CD14-positive monocyte (primary cell): ENCODE data around the gene SIX5. TPM values are rescaled to one million over a fixed set of nuclear protein-coding genes. Genes with fewer than 3 reads are reported as not detected.

Experiments used
- DNase-seq, 3 donors: peaks; one replicate each; pipeline ENCODE4 v3.0.0-alpha.2; 2011 to 2022
- H2AFZ ChIP-seq: 2 replicates; pipeline ENCODE4 v1.6.0; 2012; ENCODE audit warnings: mild to moderate bottlenecking, low read depth, low read length, inconsistent platforms; ENCODE audit not compliant: insufficient read depth, poor library complexity, severe bottlenecking
- H3K27ac ChIP-seq, 2 donors: 1 replicate in 1 of 2; 2 replicates in 1 of 2; pipeline ENCODE4 v1.5.1; 2012 to 2013; ENCODE audit warnings: low read length in 2 of 2, control low read depth in 1 of 2, inconsistent platforms in 1 of 2, low read depth in 1 of 2, mild to moderate bottlenecking in 1 of 2
- H3K27me3 ChIP-seq, 2 donors: one replicate each; pipeline versions ENCODE4 v1.6.0 to v1.6.1; 2011 to 2013; ENCODE audit warnings: low read length in 2 of 2; ENCODE audit not compliant: control insufficient read depth in 2 of 2, insufficient read depth in 2 of 2
- H3K36me3 ChIP-seq, 2 donors: replicated peaks in 1 of 2; 1 replicate in 1 of 2; 2 replicates in 1 of 2; pipeline versions ENCODE4 v1.5.1 to v1.6.1; 2012 to 2013; ENCODE audit warnings: low read length in 2 of 2, control low read depth in 1 of 2, inconsistent platforms in 1 of 2, mild to moderate bottlenecking in 1 of 2; ENCODE audit not compliant: insufficient read depth in 2 of 2, control insufficient read depth in 1 of 2
- H3K4me1 ChIP-seq, 2 donors: 1 replicate in 1 of 2; 2 replicates in 1 of 2; pipeline versions ENCODE4 v1.5.1 to v1.6.1; 2012 to 2013; ENCODE audit warnings: low read length in 2 of 2, control low read depth in 1 of 2, inconsistent platforms in 1 of 2, mild to moderate bottlenecking in 1 of 2, moderate library complexity in 1 of 2; ENCODE audit not compliant: insufficient read depth in 2 of 2, control insufficient read depth in 1 of 2
- H3K4me2 ChIP-seq: replicated peaks from 2 replicates; pipeline ENCODE3; 2012; ENCODE audit warnings: low read length, moderate library complexity, mild to moderate bottlenecking; ENCODE audit not compliant: poor library complexity, severe bottlenecking; ENCODE audit errors: extremely low read depth
- H3K4me3 ChIP-seq, 3 experiments: fragments of 200-600 bp in 1 of 3; sonication (generic) in 1 of 3; replicated peaks in 1 of 3; 1 replicate in 2 of 3; 2 replicates in 1 of 3; pipeline ENCODE4 v1.5.1; 2011 to 2013; ENCODE audit warnings: low read length in 3 of 3, mild to moderate bottlenecking in 3 of 3, control low read depth in 2 of 3, low read depth in 2 of 3, inconsistent platforms in 1 of 3, moderate library complexity in 1 of 3
- H3K79me2 ChIP-seq: 2 replicates; pipeline ENCODE4 v1.6.0; 2012; ENCODE audit warnings: mild to moderate bottlenecking, control low read depth, inconsistent platforms, low read length, moderate library complexity; ENCODE audit not compliant: insufficient read depth
- H3K9ac ChIP-seq: 2 replicates; pipeline ENCODE4 v1.6.0; 2017; ENCODE audit warnings: low read length, mild to moderate bottlenecking; ENCODE audit not compliant: insufficient read depth, poor library complexity, severe bottlenecking
- H3K9me3 ChIP-seq, 2 donors: replicated peaks in 1 of 2; 1 replicate in 1 of 2; 2 replicates in 1 of 2; pipeline versions ENCODE4 v1.5.1 to v1.6.1; 2012 to 2013; ENCODE audit warnings: low read length in 2 of 2, control low read depth in 1 of 2; ENCODE audit not compliant: control insufficient read depth in 1 of 2, insufficient read depth in 1 of 2
- H4K20me1 ChIP-seq: 2 replicates; pipeline ENCODE4 v1.6.0; 2012; ENCODE audit warnings: mild to moderate bottlenecking, low read length, control low read depth, moderate library complexity; ENCODE audit not compliant: insufficient read depth
- H3K27ac Mint-ChIP-seq, 7 donors: one replicate each; pipeline ENCODE4 v1.8.0; 2020; ENCODE audit warnings: mild to moderate bottlenecking in 7 of 7, mixed read lengths in 7 of 7, moderate library complexity in 6 of 7, inconsistent platforms in 2 of 7
- H3K27me3 Mint-ChIP-seq, 3 donors: one replicate each; pipeline ENCODE4 v1.8.0; 2021 to 2022; ENCODE audit warnings: low read depth in 3 of 3, mild to moderate bottlenecking in 3 of 3, mixed read lengths in 3 of 3, moderate library complexity in 3 of 3, inconsistent platforms in 1 of 3
- H3K36me3 Mint-ChIP-seq, 2 donors: one replicate each; pipeline ENCODE4 v1.8.0; 2020; ENCODE audit warnings: mixed read lengths in 2 of 2, inconsistent platforms in 1 of 2, mild to moderate bottlenecking in 1 of 2
- H3K4me1 Mint-ChIP-seq: one replicate; pipeline ENCODE4 v1.8.0; 2020; ENCODE audit warnings: mild to moderate bottlenecking, mixed read lengths
- H3K4me3 Mint-ChIP-seq, 2 donors: one replicate each; pipeline ENCODE4 v1.8.0; 2020; ENCODE audit warnings: mild to moderate bottlenecking in 2 of 2, mixed read lengths in 2 of 2, moderate library complexity in 1 of 2
- H3K9me3 Mint-ChIP-seq, 7 donors: one replicate each; pipeline ENCODE4 v1.8.0; 2020 to 2022; ENCODE audit warnings: mixed read lengths in 7 of 7, mild to moderate bottlenecking in 6 of 7, moderate library complexity in 6 of 7, inconsistent platforms in 2 of 7
- CTCF ChIP-seq: fragments of 200-600 bp; IDR thresholded peaks from one replicate; pipeline ENCODE4 v1.8.0; 2022; ENCODE audit warnings: antibody characterized with exemption, mild to moderate bottlenecking
- WGBS: methylation state at CpG from one replicate; pipeline ENCODE4 v1.1.5; 2013; ENCODE audit warnings: missing lambda C conversion rate; ENCODE audit not compliant: insufficient coverage; 5-methylcytosine and 5-hydroxymethylcytosine counted together
- intact Hi-C, 2 donors: fragments of 100-400 bp; cut with micrococcal nuclease; formaldehyde crosslinking; loops; one replicate each; pipeline versions ENCODE4 v1.15.0 to v1.15.1; 2023
- polyA plus RNA-seq, 3 donors: library from polyadenylated mRNA; depleted of rRNA in 1 of 3; unstranded in 2 of 3; stranded (reverse) in 1 of 3; fragments of 300-500 nt in 2 of 3; fragments of >200 nt in 1 of 3; fragmentation: Illumina TruSeq in 2 of 3; gene quantifications; 1 replicate in 2 of 3; 2 replicates in 1 of 3; pipeline ENCODE4 v1.2.3, GENCODE V29; 2012 to 2021

The SIX5 gene
- polyA plus RNA-seq, 3 donors, result 0.04 TPM; not detected in 2

- H3K36me3 ChIP-seq, result no peaks in the 10 kb centered on the region
- H4K20me1 ChIP-seq, result peaks cover 5% of the 10 kb centered on the region
- no peak overlapping the region for H3K4me3 ChIP-seq
- Mint-ChIP-seq H3K36me3 (no peaks in the 10 kb centered on the region), H3K4me3 (no peak overlapping the region), H3K4me1 (peaks cover 2% of the 10 kb centered on the region), H3K27ac (no peak overlapping the region), H3K9me3 (peaks cover 0 to 7% (median 0%) of the 10 kb centered on the region in 7 donors), H3K27me3 (peaks cover 60 to 85% (median 69%) of the 10 kb centered on the region in 3 donors)
- H3K4me1 ChIP-seq, result peaks cover 4 to 6% of the 10 kb centered on the region in 2 donors
- peaks cover 16 to 61% of the 10 kb centered on the region in 2 donors for H3K27me3 ChIP-seq
- intact Hi-C loops, result no loop called here
- peaks cover 0 to 7% of the 10 kb centered on the region in 2 donors for H3K9me3 ChIP-seq
- no peak for TF ChIP-seq CTCF
- no peak overlapping the region for H3K9ac ChIP-seq
- no peak for DNase-seq
- no peak overlapping the region for H2AFZ ChIP-seq
- no peak overlapping the region for H3K4me2 ChIP-seq
- H3K79me2 ChIP-seq, result no peaks in the 10 kb centered on the region
- 94% methylated on average over 10 of the region's 15 CpGs for WGBS
- H3K27ac ChIP-seq, result no peak overlapping the region
Observed at GRCh38 chr19:45762870-45763631, 6.0 kb downstream of the SIX5 start.

- Mint-ChIP-seq H3K27me3 (peaks cover 57 to 79% (median 61%) of the 10 kb centered on the region in 3 donors), H3K36me3 (no peaks in the 10 kb centered on the region), H3K4me3 (no peak overlapping the region), H3K4me1 (no peaks in the 10 kb centered on the region), H3K9me3 (peaks cover 0 to 6% (median 0%) of the 10 kb centered on the region in 7 donors), H3K27ac (no peak overlapping the region)
- H3K4me1 ChIP-seq, result no peaks in the 10 kb centered on the region
- H4K20me1 ChIP-seq, result no peaks in the 10 kb centered on the region
- no peak for DNase-seq
- no peaks in the 10 kb centered on the region for H3K79me2 ChIP-seq
- TF ChIP-seq CTCF, result no peak
- no peak overlapping the region for H3K27ac ChIP-seq
- no peaks in the 10 kb centered on the region for H3K36me3 ChIP-seq
- H3K4me2 ChIP-seq, result no peak overlapping the region
- 91% methylated on average over 17 of the region's 17 CpGs for WGBS
- no peak overlapping the region for H3K9ac ChIP-seq
- intact Hi-C loops, result no loop called here
- H3K27me3 ChIP-seq, result peaks cover 4 to 47% of the 10 kb centered on the region in 2 donors
- peaks cover 0 to 1% of the 10 kb centered on the region in 2 donors for H3K9me3 ChIP-seq
- no peak overlapping the region for H2AFZ ChIP-seq
- H3K4me3 ChIP-seq, result no peak overlapping the region
Observed at GRCh38 chr19:45761714-45762113, 7.3 kb downstream of the SIX5 start.
